SU-DHL-6 (cell line): ENCODE measurements around the gene B3GAT2.
A peak's percentile ranks its signal among the peaks of the same experiment; 100 is the strongest.

Source experiments
- H2AFZ ChIP-seq: fragments of 200-600 bp; sonication (generic); 2 replicates; pipeline ENCODE4 v1.6.1; 2014; ENCODE audit warnings: low read depth, mild to moderate bottlenecking, moderate library complexity, mixed read lengths, antibody characterized with exemption, low read length; ENCODE audit not compliant: severe bottlenecking
- H3F3A ChIP-seq: fragments of 200-600 bp; shearing (Covaris generic); 2 replicates; pipeline ENCODE4 v1.6.0; 2016; ENCODE audit warnings: antibody characterized with exemption, mild to moderate bottlenecking; ENCODE audit not compliant: insufficient read depth
- H3K27ac ChIP-seq: fragments of 200-600 bp; sonication (generic); 2 replicates; pipeline ENCODE4 v1.5.1; 2016; ENCODE audit warnings: low read depth, mild to moderate bottlenecking, low read length, moderate library complexity, mixed read lengths
- H3K27me3 ChIP-seq: fragments of 200-600 bp; sonication (generic), shearing (Covaris generic); 2 replicates; pipeline ENCODE4 v1.6.0; 2014; ENCODE audit warnings: mild to moderate bottlenecking, low read length
- H3K36me3 ChIP-seq: fragments of 200-600 bp; sonication (generic); 2 replicates; pipeline ENCODE4 v1.6.1; 2014; ENCODE audit warnings: mild to moderate bottlenecking, low read length, mixed read lengths
- H3K4me2 ChIP-seq: fragments of 300-600, 200-600 bp; shearing (Covaris generic), sonication (generic); 2 replicates; pipeline ENCODE4 v1.6.0; 2014; ENCODE audit warnings: low read length, low read depth, mild to moderate bottlenecking; ENCODE audit not compliant: poor library complexity, severe bottlenecking
- H3K4me3 ChIP-seq: fragments of 200-600 bp; sonication (generic); 2 replicates; pipeline ENCODE4 v1.5.1; 2014; ENCODE audit warnings: antibody characterized with exemption, low read length, mild to moderate bottlenecking, mixed read lengths; ENCODE audit not compliant: insufficient read depth, poor library complexity, severe bottlenecking
- H3K79me2 ChIP-seq: fragments of 200-600 bp; sonication (generic); 2 replicates; pipeline ENCODE4 v1.6.1; 2014; ENCODE audit warnings: mild to moderate bottlenecking, low read length, moderate library complexity; ENCODE audit not compliant: insufficient read depth
- H3K9ac ChIP-seq: fragments of 200-600 bp; sonication (generic); 2 replicates; pipeline ENCODE4 v1.7.0; 2014; ENCODE audit warnings: mild to moderate bottlenecking, low read length
- H3K9me2 ChIP-seq: fragments of 200-600 bp; sonication (generic); replicated peaks from 2 replicates; pipeline ENCODE4 v1.6.1; 2014; ENCODE audit warnings: low read length; ENCODE audit not compliant: insufficient read depth
- H3K9me3 ChIP-seq: fragments of 200-600 bp; sonication (generic); 2 replicates; pipeline ENCODE4 v1.6.1; 2014; ENCODE audit warnings: low read length, mixed read lengths; ENCODE audit not compliant: insufficient read depth
- H4K20me1 ChIP-seq: fragments of 200-600 bp; sonication (generic); 2 replicates; pipeline ENCODE4 v1.6.1; 2014; ENCODE audit warnings: low read depth, mild to moderate bottlenecking, antibody characterized with exemption, low read length, moderate library complexity, mixed read lengths
- CTCF ChIP-seq: fragments of 200-600 bp; sonication (generic); IDR thresholded peaks from one replicate; pipeline ENCODE4 v1.5.1; 2017; ENCODE audit warnings: antibody characterized with exemption, mild to moderate bottlenecking, low read length, moderate library complexity; ENCODE audit not compliant: insufficient read depth, poor library complexity, severe bottlenecking
- EZH2phosphoT487 ChIP-seq: fragments of 200-600 bp; sonication (generic), shearing (Covaris generic); conservative IDR thresholded peaks from 2 replicates; pipeline ENCODE4 v1.6.1; 2018; ENCODE audit warnings: mild to moderate bottlenecking, antibody characterized with exemption, low read length, moderate library complexity, mixed read lengths

Gene B3GAT2

GRCh38 chr6:70956451-70957283 is at the start of gene B3GAT2:
TSS of gene B3GAT2 (minus strand) at chr6:70957060. CDS start at chr6:70956429, 631 bp downstream.
- H3K79me2 ChIP-seq = no peaks in the 10 kb centered on the region
- H3K9ac ChIP-seq = no peak within 1 kb of the TSS
- no peaks in the 10 kb centered on the region for H3K9me2 ChIP-seq
- no peaks in the 10 kb centered on the region for H3F3A ChIP-seq
- H2AFZ ChIP-seq = no peak within 1 kb of the TSS
- H3K36me3 ChIP-seq = no peaks in the 10 kb centered on the region
- no peaks in the 10 kb centered on the region for H4K20me1 ChIP-seq
- H3K4me2 ChIP-seq = peak within 1 kb of the TSS; percentile 30
- no peak within 1 kb of the TSS for H3K4me3 ChIP-seq
- TF ChIP-seq CTCF (no peak), EZH2phosphoT487 (no peak)
- no peaks in the 10 kb centered on the region for H3K27me3 ChIP-seq
- no peaks in the 10 kb centered on the region for H3K9me3 ChIP-seq
- H3K27ac ChIP-seq = no peak within 1 kb of the TSS

GRCh38 chr6:70998148-70998547 is 41.3 kb upstream of the B3GAT2 start:
- H3K27ac ChIP-seq = no peak overlapping the region

GRCh38 chr6:70997379-70997778 is 40.5 kb upstream of the B3GAT2 start:
- H3K36me3 ChIP-seq = no peaks in the 10 kb centered on the region
- H3K9me3 ChIP-seq = no peaks in the 10 kb centered on the region
- H3K4me2 ChIP-seq = no peak overlapping the region
- no peaks in the 10 kb centered on the region for H3K27me3 ChIP-seq
- no peaks in the 10 kb centered on the region for H3K79me2 ChIP-seq
- TF ChIP-seq EZH2phosphoT487 (no peak), CTCF (no peak)
- H3K9ac ChIP-seq = no peak overlapping the region
- H3K27ac ChIP-seq = no peak overlapping the region
- H3K4me3 ChIP-seq = no peak overlapping the region
- H3F3A ChIP-seq = no peaks in the 10 kb centered on the region
- H2AFZ ChIP-seq = no peak overlapping the region
- no peaks in the 10 kb centered on the region for H3K9me2 ChIP-seq
- H4K20me1 ChIP-seq = no peaks in the 10 kb centered on the region

More at GRCh38 chr6:70998148-70998547, 41.3 kb upstream of the B3GAT2 start:
- H3K9me2 ChIP-seq = no peaks in the 10 kb centered on the region
- H3K79me2 ChIP-seq = no peaks in the 10 kb centered on the region
- H3K9ac ChIP-seq = no peak overlapping the region
- H3K4me2 ChIP-seq = no peak overlapping the region
- H3K36me3 ChIP-seq = no peaks in the 10 kb centered on the region
- H2AFZ ChIP-seq = no peak overlapping the region
- no peak overlapping the region for H3K4me3 ChIP-seq
- H4K20me1 ChIP-seq = no peaks in the 10 kb centered on the region
- TF ChIP-seq EZH2phosphoT487 (no peak), CTCF (no peak)
- no peaks in the 10 kb centered on the region for H3F3A ChIP-seq
- H3K27me3 ChIP-seq = no peaks in the 10 kb centered on the region
- no peaks in the 10 kb centered on the region for H3K9me3 ChIP-seq
